Measurements from ENCODE around the gene MDM2. TPM values are rescaled to one million over a fixed set of nuclear protein-coding genes. Genes with fewer than 3 reads are reported as not detected.
"Not testable (repeated sequence)": the region's sequence is repeated elsewhere in the genome, so short reads cannot be mapped to it uniquely, and the experiment has no call there.

The MDM2 gene
- total RNA-seq, 3 donors from 2014 or later (not counting 1 experiment from before 2014, with no cell fraction given) = 130 to 143 (median 132) TPM

DNA sequence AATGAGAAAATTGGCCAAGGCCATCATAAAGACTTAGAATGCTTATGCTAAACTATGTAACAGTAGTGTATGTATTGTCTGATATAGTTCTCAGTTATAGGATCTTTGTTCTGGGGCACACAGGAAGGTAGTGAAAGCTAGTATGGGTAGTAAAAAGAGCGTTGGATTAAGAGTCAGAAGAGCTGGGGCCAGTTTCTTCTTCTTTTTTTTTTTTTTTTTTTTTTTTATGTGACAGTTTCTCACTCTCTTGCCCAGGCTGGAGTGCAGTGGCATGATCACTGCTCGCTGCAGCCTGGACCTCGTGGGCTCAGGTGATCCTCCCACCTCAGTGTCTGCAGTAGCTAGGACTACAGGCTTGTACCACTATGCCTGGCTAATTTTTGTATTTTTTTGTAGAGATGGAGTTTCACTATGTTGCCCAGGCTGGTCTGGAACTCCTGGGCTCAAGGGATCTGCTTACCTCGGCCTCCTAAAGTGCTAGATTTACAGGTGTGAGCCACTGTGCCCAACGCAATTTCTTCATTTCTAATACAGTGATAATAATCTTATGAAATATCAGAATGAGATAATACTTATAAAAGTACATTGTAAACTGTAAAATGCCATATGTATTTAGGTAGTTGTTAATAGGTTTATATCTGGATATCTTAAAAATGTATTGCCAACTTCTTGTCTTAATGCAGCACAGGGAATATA, 7.4 kb downstream of the MDM2 start:
- Mint-ChIP-seq H3K36me3 (no peaks in the 10 kb centered on the region), H3K9me3 (no peaks in the 10 kb centered on the region), H3K27me3 (ENCODE audit: low read depth in 2 of 2) (no peaks in the 10 kb centered on the region), H3K4me1 (peaks cover 17 to 35% of the 10 kb centered on the region in 2 donors), H3K27ac (peak overlapping the region; percentile 8 to 61), H3K4me3 (no peak overlapping the region)
- TF ChIP-seq, protein P1, sequence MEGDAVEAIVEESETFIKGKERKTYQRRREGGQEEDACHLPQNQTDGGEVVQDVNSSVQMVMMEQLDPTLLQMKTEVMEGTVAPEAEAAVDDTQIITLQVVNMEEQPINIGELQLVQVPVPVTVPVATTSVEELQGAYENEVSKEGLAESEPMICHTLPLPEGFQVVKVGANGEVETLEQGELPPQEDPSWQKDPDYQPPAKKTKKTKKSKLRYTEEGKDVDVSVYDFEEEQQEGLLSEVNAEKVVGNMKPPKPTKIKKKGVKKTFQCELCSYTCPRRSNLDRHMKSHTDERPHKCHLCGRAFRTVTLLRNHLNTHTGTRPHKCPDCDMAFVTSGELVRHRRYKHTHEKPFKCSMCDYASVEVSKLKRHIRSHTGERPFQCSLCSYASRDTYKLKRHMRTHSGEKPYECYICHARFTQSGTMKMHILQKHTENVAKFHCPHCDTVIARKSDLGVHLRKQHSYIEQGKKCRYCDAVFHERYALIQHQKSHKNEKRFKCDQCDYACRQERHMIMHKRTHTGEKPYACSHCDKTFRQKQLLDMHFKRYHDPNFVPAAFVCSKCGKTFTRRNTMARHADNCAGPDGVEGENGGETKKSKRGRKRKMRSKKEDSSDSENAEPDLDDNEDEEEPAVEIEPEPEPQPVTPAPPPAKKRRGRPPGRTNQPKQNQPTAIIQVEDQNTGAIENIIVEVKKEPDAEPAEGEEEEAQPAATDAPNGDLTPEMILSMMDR (IDR thresholded peaks at IDR 0.05) = no peak
- intact Hi-C loops (cut with micrococcal nuclease) = no loop called here
- DNase-seq (no peak), ATAC-seq (no peak)
- no peak overlapping the region for H3K4me3 ChIP-seq (ENCODE audit: low read length)
- peaks cover 8% of the 10 kb centered on the region for H3K4me1 ChIP-seq (ENCODE audit: control insufficient read depth, insufficient read depth, low read length)
- H3K27ac ChIP-seq (ENCODE audit: low read length) = no peak overlapping the region
- no peaks in the 10 kb centered on the region for H3K9me3 ChIP-seq (ENCODE audit: control insufficient read depth, insufficient read depth, low read length)
- H3K27me3 ChIP-seq (ENCODE audit: control insufficient read depth, insufficient read depth, low read length) = no peaks in the 10 kb centered on the region
- 93% methylated on average over 3 of the region's 5 CpGs for WGBS (ENCODE audit: insufficient coverage)
- H3K36me3 ChIP-seq (ENCODE audit: control insufficient read depth, insufficient read depth, low read length) = peaks cover 69% of the 10 kb centered on the region

DNA sequence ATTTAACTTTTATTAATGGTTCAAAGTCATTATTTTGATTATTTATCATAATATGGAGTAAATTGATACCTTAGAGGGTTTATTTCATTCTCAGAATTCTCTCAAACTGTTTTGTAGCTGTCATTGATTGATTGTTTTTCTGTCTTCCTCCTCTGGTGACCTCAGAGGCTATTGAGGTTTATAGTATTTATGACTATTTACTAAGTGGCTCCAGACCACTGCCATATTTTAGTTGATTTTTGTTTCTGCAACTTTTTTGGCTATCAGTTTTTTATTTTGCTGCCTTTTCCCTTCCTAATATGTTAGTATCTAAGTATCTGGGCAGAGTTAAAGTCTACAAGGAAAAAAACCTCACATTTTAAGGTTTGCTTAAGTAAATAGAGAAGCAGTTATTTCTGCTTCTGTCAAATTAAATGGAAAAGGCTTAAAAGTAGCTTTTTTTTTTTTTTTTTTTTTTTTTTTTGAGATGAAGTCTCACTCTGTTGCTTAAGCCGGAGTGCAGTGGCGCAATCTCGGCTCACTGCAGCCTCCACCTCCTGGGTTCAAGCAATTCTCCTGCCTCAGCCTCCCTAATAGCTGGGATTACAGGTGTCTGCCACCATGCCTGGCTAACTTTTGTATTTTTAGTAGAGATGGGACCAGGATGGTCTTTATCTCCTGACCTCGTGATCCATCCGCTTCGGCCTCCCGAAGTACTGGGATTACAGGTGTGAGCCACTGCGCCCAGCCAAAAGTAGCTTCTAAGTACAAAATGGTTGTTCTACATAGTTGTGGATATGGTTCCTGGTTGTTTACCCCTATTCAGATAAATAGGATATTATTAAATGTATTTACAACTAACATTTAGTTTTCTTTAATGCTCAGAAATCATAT, 8.2 kb downstream of the MDM2 start:
- H3K36me3 Mint-ChIP-seq = no peaks in the 10 kb centered on the region
- no peaks in the 10 kb centered on the region for H3K27me3 ChIP-seq (ENCODE audit: control insufficient read depth, insufficient read depth, low read length)
- H3K4me1 Mint-ChIP-seq = peaks cover 17 to 30% of the 10 kb centered on the region in 2 donors
- H3K27me3 Mint-ChIP-seq (ENCODE audit: low read depth in 2 of 2) = no peaks in the 10 kb centered on the region
- TF ChIP-seq, protein P1 (IDR thresholded peaks at IDR 0.05) = no peak
- H3K36me3 ChIP-seq (ENCODE audit: control insufficient read depth, insufficient read depth, low read length) = peaks cover 75% of the 10 kb centered on the region
- ATAC-seq (no peak), DNase-seq (no peak)
- no peak overlapping the region for H3K4me3 Mint-ChIP-seq
- H3K27ac ChIP-seq (ENCODE audit: low read length) = no peak overlapping the region
- H3K9me3 Mint-ChIP-seq = no peaks in the 10 kb centered on the region
- WGBS (ENCODE audit: insufficient coverage) = 98% methylated on average over 7 of the region's 8 CpGs
- H3K4me3 ChIP-seq (ENCODE audit: low read length) = no peak overlapping the region
- H3K9me3 ChIP-seq (ENCODE audit: control insufficient read depth, insufficient read depth, low read length) = no peaks in the 10 kb centered on the region
- peaks cover 8% of the 10 kb centered on the region for H3K4me1 ChIP-seq (ENCODE audit: control insufficient read depth, insufficient read depth, low read length)
- intact Hi-C loops (cut with micrococcal nuclease) = no loop called here
- peak overlapping the region in 1 of 2 donors; percentile 61 for H3K27ac Mint-ChIP-seq

DNA sequence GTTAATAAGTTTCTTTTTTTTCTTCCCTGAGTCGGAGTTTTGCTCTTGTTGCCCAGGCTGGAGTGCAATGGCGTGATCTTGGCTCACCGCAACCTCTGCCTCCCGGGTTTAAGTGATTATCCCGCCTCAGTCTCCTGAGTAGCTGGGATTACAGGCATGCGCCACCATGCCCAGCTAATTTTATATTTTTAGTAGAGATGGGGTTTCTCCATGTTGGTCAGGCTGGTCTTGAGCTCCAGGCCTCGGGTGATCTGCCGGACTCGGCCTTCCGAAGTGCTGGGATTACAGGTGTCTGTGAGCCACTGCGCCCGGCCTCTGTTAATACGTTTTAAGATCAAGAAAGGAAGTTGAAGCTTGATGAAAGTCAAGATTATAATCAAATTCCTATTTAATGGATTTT, 11.5 kb downstream of the MDM2 start:
- H3K27me3 Mint-ChIP-seq (ENCODE audit: low read depth in 2 of 2); intact Hi-C loops (cut with micrococcal nuclease); H3K9me3 ChIP-seq (ENCODE audit: control insufficient read depth, insufficient read depth, low read length); H3K4me3 Mint-ChIP-seq; ATAC-seq; H3K27me3 ChIP-seq (ENCODE audit: control insufficient read depth, insufficient read depth, low read length); DNase-seq; H3K36me3 Mint-ChIP-seq; H3K4me3 ChIP-seq (ENCODE audit: low read length); H3K9me3 Mint-ChIP-seq; H3K27ac ChIP-seq (ENCODE audit: low read length); H3K4me1 ChIP-seq (ENCODE audit: control insufficient read depth, insufficient read depth, low read length); H3K27ac Mint-ChIP-seq: not testable (repeated sequence)
- H3K4me1 Mint-ChIP-seq = peaks cover 11 to 25% of the 10 kb centered on the region in 2 donors
- H3K36me3 ChIP-seq (ENCODE audit: control insufficient read depth, insufficient read depth, low read length) = peaks cover 79% of the 10 kb centered on the region
- 97% methylated on average over 13 of the region's 13 CpGs for WGBS (ENCODE audit: insufficient coverage)
